ENCODE measurements around the gene FAM229A.
"Not testable (repeated sequence)": the region's sequence is repeated elsewhere in the genome, so short reads cannot be mapped to it uniquely, and the experiment has no call there.

The FAM229A gene, protein sequence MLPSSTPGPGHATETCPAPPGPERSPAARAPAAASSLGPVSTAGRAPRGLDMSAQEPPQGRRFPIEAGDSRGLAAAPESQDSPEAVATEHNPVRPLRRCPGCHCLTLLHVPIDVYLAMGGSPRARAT

DNA sequence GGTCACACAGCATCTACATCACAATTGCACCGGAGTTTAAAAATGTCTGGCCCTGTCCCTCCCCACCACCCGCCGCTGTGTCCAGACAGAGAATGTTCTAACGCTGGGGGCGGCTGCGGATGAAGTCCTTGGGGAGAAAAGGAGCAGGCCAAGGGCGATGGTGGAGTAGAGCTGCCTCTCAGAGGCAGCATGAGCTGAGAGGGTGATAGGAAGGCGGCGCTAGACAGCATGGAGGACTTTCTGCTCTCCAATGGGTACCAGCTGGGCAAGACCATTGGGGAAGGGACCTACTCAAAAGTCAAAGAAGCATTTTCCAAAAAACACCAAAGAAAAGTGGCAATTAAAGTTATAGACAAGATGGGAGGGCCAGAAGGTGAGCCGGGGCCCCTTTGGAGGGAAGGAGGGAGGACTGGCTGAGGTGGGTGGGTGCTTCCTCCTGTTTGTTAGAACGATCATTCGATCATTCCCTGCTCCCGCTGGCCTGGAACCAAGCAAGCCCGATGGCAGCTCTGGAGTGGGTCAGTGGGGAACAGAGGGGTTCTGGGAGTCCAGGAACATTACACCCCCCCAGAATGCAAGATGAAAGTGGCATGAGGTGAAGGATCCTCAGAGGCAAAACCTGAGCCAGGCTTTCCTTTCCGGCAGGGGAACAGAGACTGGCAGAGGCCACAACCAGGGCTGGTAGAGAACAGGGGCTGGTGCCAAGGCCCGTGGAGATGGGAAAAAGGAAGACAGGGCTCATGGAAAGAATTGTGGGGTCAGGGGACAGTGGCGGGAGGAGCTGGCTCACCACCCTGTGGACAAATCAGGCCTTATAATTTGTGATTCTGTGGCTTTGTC is at the start of gene FAM229A, which contains the start of gene TSSK3:
TSS of gene FAM229A (minus strand) at position 12 of the 840 bp plus-strand sequence. CDS start 394 bp downstream, outside the sequence.
TSS of gene TSSK3 (plus strand) at position 66 of the 840 bp plus-strand sequence. CDS start at position 229, 163 bp downstream.
- no peak for DNase-seq

DNA sequence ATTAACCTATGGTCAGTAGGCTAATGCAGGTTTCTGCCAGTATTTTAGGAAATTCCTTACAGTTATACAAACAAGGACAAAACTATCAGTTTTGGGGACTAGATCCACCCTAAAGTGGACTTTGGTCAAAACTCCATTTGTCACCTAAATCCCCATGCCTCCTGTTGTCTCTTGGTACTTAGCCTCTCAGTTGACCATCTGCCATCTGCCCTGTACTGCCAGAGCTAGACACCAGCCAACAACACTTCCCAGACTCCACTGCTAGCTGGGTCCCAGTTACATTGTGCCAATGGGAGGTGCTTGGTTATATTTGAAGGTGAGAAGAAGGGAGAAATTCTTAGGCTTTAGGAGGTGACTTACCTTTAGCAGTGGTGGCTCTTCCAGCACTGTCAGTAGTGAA is 49.0 kb upstream of the FAM229A start:
- no peak for DNase-seq

DNA sequence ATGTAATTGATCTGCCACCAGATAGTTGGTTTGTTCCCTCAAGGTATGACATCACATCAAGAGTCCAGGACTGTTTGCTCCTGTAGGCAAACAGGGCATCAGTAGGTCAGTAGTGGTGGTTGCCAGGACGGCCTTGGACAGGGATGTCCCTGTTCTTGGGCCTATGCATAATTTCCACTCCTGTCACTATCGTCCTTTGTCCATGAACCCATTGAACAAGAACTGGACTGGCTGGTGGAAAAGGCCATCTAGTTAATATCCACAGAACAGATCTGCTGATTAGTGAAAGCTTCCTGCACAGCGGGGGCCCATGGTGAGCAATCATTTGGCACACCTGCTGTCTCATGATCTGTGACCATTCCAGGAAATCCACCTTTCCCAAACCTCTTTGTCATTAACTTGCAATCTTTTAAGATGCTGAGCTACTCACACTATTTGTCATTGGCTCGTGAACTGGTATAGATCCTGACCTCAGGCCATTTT is 44.4 kb upstream of the FAM229A start:
- DNase-seq: no peak

DNA sequence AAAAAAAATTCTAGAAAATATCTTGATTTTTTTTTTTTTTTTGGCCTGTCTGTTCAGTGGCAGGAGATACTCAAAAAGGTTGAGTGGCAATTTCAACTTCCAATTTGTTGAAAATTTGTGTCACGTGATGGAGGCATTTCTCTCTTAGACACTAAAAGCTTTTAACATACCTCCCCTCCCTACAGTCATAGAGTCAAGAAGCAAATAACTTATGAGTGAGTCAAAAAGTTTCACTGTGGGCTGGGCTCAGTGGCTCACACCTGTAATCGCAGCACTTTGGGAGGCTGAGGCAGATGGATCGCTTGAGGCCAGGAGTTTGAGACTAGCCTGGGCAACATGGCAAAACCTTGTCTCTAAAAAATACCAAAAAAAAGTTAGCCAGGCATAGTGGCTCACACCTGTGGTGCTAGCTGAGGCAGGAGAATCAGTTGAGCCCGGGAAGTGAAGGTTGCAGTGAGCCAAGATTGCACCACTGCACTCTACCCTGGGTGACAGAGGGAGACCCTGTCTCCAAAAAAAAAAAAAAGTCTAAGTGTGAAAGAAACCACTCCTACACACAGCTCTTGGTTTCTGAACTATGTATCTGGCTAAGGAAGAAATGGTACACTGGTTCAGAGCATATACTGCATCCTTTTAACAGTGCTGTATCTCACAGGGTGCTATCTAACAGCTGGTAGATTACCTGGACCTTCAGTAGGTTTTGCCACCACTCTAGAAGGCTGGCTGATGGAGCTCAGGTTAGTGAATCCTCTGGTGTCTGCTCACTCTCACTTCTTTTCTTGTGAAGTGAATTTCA is 43.6 kb upstream of the FAM229A start:
- no peak for DNase-seq

DNA sequence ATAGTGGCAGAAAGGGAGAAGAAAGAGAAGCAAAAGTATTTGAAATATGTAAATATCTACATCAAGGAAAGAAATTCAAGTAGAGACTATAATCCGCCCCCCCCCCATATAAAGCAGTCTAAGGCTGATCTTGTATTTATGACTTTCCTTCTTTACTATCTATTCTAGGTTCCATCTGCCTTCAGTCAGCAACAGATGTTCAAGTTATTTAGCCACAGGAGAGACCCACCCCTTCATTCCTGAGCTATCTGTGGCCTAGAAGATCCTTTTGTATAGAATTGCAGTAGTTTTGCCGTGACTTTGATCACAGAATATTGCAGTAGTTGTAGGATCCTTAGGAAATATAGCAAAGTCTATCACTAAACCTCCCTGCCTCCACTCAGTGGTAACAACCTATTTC is 42.7 kb upstream of the FAM229A start:
- DNase-seq: no peak

DNA sequence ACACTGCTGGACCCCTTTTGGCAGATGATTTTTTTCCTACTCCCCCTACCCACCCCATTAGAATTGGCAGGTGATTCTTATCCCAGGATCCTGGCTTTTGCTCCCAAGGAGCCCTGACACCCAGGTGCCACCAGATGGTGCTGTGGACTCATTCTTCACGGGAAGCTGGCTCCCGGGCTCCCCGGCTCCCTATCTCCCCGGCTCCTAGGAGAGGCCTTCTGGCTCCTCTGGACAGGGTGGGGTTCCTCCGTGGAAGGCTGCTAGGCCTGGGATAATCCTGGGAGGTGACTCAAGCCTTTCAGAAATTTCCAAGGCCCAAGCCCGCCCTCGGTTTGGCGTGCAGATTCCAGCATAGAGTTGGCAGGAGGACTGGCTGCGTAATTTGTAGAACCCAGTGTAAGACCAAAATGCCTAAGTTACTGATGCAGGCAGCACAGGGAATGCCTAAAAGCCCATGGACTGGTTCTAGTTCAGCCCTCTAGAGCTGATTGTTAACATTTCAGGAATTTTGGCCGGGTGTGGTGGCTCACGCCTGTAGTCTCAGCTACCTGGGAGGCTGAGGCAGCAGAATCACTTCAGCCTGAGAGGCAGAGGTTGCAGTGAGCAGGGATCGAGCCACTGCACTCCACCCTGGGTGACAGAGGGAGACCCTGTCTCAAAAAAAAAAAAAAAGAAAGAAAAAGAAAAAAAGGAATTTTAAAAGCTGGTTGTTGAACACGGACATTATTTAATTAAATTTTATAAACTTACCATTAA is 38.8 kb upstream of the FAM229A start:
- DNase-seq: peak; percentile 86

DNA sequence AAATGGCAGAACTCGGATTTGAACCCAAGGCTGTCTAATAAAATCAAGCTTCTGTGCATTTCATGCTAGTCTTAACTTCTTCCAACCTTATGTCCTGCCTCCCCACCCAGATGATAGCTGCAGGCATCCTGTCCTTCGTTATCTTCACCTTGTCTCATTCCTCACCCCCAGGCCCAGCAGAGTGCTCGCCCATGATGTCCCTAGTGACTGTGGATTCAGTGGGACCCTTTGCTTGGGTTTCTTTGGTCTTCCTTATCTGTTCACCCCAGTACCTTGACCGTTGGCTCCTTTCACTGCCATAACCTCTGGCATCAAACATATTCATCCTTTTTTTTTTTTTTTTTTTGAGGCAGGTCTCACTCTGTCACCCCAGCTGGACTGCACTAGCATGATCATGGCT is 37.6 kb upstream of the FAM229A start:
- no peak for DNase-seq

DNA sequence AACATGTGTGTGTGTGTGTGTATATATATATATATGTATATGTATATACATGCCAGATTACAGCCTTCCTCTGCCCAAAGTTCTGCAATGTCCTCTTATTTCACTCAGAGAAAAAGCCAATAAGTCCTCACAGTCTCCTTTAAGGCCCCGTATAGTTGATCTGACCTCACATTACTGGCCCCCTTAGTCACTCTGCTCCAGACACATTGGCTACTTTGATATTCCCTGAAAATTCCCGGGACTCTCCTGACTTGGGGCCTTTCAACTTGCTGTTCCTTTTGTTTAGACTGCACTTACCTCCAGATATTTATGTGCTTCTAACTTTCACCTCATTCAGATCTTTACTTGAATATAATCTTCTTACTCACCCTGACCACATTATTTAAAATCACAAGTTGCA is 36.1 kb upstream of the FAM229A start:
- DNase-seq: no peak

DNA sequence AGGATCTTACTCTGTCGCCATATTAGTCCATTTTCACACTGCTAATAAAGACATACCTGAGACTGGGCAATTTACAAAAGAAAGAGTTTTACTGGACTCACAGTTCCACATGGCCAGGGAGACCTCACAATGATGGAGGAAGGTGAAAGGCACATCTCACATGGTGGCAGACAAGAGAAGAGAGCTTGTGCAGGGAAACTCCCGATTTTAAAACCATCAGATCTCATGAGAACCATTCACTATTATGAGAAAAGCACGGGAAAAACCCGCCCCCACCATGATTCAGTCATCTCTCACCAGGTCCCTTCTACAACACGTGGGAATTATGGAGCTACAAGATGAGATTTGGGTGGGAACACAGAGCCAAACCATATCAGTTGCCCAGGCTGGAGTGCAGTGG is 34.2 kb upstream of the FAM229A start:
- not testable (repeated sequence) for DNase-seq

DNA sequence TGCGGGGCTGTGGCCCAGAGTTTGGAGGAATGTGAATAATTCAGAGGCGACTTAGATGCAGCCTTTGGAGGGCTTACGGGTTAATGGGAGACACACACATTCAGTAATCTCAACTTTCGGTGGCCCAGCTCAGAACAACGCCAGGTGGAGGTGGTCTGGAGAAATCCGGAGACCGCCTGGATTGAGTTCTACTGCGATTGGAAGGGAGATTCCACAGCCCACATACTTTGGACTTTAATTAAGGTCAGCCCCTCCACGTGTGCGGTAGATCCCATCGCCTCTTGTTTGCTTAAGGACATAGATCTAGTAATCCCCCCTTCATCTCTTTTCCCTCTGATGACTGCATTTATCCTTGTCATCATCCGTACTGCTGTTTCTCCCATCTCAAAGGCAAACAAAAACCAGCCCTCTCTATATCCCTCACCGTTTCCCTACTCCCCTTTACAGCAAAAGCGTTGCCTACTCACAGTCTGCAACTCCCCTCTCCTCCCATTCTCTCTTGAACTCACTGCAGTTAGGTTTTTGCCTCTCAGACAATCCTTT is 32.7 kb upstream of the FAM229A start:
- no peak for DNase-seq

DNA sequence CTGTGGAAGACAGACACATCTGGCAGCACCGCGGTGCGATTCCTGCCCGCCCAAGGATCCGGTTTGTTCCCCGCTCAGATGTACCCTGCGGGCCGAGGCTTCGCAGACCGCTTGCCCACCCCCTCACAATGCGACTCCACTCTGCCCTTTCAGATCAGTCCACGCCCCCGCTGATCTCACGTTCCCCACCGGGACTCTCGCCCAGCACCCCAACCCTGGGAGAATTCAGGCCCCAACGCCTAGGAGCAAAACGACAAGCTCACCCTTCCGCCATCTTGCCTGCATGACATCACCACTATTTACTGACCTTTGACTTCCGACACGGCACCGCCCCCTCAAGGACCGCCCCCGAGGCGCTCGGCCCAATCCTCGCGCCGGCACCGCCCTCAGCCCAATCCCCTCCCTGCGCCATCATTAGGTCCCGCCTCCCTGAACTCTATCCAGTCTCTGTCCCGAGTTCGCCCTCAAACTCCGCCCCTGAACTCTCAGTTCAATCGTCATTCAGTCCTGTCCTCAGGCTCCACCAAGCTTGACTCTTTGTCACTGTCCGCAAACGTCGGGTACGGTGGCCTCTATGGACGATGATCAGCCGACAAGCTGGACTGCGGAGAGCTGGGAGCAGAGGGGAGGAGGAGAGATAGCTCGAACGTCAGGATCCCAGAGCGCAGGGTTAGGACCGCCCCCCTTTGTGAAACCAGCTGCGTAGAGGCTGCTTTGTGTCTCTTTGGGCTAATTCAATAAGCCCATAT is 32.0 kb upstream of the FAM229A start, which contains the start of gene BSDC1:
TSS of gene BSDC1 (minus strand) at position 301 of the 749 bp plus-strand sequence. CDS start at position 274, 27 bp downstream.
- peak; percentile 99 for DNase-seq

DNA sequence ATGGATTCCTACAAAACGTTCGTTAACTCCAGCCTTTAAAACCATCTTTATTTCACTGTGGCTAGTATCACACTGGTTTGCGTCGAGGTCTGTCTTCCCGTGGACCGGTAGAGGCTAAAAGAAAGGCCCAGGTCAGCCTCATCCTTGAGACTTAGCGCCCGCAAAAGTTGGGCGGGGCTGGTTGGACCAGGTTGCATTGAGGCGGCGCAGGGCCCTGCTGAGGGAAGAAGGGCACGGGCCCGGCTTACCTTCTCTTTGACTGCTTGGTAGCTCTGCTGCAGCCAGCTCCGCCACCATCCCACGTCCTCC is 31.5 kb upstream of the FAM229A start:
- no peak for DNase-seq

DNA sequence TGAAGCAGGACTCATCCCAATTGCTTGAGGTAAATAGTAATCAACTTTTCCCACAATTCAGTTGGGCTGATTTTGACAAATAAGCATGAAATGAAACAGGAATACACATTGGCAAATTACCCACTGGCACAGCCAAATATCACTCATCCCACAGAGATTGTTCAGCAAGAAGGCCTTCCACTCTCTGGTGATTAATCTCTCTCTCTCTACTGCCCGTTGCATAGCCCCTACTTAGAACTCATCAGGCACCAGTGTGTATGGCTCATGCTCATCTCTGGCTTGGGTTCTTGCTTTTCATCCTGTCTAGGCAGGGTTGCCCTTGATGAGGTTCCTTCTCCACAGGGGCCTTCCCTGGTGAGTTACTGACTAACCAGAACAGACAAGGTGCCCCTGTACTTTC is 30.9 kb upstream of the FAM229A start:
- no peak for DNase-seq

DNA sequence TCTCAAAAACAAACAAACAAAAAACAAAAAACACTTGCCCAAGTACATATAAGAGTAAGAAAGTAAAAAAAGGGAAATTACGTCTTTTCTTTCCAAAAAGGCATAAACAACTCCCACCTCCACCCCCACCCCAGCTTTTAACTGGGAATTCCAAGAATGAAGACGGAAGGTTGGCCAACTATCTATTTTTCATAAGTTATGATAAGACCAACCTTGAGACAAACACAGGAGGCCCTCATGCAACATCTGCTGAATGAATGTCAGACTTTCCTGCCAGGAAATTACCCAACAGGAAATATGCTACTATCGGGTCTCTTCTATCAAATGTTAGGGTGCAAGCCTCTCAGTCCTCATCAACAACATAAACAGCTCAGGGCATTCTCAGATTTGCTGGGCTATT is 30.0 kb upstream of the FAM229A start:
- DNase-seq: no peak

DNA sequence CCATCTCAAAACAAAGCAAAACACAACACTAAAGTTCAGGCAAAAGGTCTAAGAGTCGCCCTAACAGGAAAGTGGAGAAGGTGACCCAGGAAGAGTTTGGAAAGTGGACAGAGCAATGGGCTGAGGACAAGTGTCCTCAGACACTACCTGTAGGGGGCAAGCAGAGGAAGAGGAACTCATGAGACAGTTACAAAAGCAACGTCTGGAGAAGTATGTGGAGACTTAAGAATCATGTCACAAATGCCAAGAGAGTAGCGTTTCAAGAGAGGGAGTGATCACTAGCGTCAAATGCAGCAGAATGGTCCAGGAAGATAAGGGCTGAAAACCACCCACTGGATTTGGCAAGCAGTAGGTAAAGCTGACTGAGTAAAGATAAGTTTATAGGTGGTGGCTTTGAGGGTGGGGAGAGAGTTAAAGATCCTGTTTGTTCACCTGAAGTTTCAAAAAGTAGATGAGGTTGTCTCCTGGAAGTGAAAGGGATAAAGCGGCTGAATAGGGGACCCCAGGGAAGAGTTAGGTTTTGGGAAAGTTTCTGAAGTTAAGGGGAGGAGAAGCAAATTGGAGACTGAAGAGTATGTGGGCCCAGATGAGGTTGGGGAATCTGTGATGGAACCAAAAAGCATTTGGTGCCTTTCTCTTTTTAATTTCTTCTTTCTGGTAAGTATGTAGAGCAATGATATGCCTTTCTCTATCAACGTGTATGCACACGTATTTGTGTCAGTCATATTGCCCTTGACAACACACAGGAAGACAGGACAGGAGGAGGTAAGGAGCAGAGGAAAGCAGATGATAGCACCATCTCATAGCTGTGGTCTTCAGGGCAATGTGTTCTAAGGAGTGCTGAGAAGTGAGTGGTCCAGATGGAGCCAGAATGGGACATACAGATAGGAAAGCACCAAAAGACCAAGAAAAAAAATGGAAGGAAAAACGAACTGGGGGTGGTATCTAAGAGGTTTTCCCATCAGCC is 28.9 kb upstream of the FAM229A start:
- no peak for DNase-seq

DNA sequence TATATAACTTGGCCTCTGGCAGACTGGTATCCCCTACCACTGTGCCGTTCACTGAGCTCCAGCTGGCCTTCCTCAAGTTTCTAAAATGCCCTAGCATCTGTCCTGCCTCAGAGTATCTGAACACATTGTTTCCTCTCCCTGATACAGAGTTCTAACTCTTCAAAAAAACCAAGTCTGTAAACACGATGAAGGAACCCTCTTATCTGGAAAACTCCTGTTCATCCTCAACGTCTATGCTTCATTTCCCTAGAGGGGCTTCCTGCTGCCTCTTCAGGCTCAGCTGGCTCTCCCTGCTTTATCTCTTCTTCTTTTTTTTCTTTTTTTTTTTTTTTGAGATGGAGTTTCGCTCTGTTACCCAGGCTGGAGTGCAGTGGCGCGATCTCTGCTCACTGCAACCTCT is 26.4 kb upstream of the FAM229A start:
- no peak for DNase-seq

DNA sequence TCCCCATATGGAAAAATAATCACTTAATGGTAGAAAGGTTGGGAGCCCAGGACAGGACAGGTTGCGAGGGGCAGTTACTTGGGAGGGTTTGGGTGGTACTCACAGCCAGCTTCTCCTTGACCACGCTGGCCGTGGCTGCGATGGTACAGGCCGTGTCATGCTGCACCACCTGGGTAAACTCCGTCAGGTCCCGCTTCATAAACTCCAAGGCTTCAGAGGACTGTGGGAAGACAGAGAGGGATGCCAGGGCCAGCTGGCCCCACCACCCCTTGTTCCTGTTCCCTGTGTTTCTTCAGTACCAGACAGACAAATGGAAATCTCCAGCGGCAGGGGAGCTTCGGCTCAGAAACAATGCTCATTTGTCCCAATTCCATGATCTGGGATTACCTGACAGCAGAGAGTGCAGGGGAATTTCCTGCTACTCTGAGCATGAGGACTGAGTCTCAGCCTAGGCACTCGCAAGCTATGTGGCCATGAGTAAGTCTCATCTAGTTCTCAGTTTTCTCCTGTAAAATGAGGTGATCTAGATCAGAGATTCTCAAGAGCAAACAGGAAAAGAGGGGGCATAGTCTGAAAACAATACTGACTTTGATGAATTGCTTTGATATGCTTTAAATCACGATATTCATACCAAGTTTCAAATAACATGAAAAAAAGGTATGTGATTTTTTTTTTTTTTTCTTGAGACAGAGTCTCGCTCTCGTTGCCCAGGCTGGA is 24.5 kb upstream of the FAM229A start:
- DNase-seq: no peak

DNA sequence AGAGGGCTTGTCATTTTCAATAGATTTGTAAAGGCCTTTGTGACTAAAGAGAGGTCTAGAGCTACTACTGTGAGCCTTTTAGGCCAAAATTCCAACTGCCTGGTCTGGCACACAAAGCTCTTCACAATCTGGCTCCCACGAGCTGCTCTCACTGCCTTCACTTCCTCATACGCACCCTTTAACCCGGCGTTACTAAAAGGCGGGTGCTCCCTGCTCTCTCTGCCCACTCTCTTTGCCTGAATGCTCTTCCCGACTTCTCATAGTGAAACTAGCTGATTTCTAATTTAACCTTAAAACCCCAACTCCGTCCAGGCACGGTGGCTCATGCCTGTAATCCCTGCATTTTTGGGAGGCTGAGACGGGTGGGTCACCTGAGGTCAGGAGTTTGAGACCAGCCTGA is 17.8 kb upstream of the FAM229A start:
- no peak for DNase-seq

DNA sequence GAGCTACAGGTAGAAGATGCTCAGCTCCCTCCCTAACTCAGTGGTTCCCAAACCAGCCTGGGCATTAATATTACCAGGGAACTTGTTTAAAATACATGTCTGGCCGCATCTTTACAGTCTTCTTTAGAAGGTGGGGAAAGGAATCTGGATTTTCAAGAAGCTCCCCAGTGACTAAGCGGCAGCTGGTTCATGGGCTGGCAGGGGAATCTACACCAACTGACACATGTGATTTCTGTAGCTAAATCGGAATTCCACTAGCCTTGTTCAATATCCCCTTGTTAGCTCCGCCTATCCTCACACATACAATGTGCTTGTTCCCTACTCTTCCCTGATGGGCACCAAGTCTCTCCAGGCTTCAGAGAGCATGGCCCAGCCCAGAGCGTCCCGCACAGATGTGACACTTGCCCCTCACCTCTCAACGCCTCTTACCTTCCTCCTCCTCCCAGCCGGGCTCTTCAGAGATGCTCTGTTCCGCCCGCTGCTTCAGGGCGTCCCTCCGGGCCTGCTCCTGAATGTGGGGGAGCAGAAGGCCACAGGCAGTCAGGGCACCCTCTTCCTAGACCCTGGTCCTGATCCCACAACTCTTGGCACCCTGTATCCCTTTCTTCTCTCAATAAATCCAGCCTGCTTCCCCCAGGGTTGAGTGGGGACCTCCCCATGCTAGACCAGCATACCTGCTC is 15.4 kb upstream of the FAM229A start:
- DNase-seq: no peak
